Measurements from ENCODE around the gene GFPT1. TPM values are rescaled to one million over a fixed set of nuclear protein-coding genes. Genes with fewer than 3 reads are reported as not detected.
A peak's percentile ranks its signal among the peaks of the same experiment; 100 is the strongest.

Gene GFPT1
- total and polyA plus RNA-seq, 9 of the 15 experiments (the other 6 are each of a cell fraction or from before 2014, with no cell fraction given) = 6.6 to 38.3 (median 15.9) TPM

GRCh38 chr2:69386789-69387734 lies at the start of gene GFPT1 (continued):
- TF ChIP-seq TRIM25 (IDR thresholded peaks at IDR 0.05; ENCODE audit: borderline replicate concordance) = 0 out of 2 replicates have a peak, but pooled peaks have one; percentile 32
- peak; percentile 36; the same call in 1 of the 2 replicates for TF ChIP-seq JUN (IDR thresholded peaks at IDR 0.05; ENCODE audit: borderline replicate concordance, low read depth, low read length)
- no peak for TF ChIP-seq JUN (CRISPR knock-in tag; IDR thresholded peaks at IDR 0.05; ENCODE audit: borderline replicate concordance)
- TF ChIP-seq TCF7L2 (IDR thresholded peaks at IDR 0.05; ENCODE audit: low read depth, low read length) = no peak
- TF ChIP-seq ZNF407 (IDR thresholded peaks at IDR 0.05; ENCODE audit: low read depth) = peak; percentile 74
- no peak for TF ChIP-seq STAT6 (CRISPR knock-in tag; IDR thresholded peaks at IDR 0.05)
- no peak for TF ChIP-seq ZNF263 (CRISPR knock-in tag; IDR thresholded peaks at IDR 0.05; ENCODE audit: borderline replicate concordance)
- no peak for TF ChIP-seq ZKSCAN8 (CRISPR knock-in tag; IDR thresholded peaks at IDR 0.05)
- no peak for TF ChIP-seq TSHZ1 (CRISPR knock-in tag; IDR thresholded peaks at IDR 0.05)
